ENCODE results near the gene FAM171A1.

Gene FAM171A1

GRCh38 chr10:15163253-15163828, 207.7 kb downstream of the FAM171A1 start:
- TF ChIP-seq, protein P1, sequence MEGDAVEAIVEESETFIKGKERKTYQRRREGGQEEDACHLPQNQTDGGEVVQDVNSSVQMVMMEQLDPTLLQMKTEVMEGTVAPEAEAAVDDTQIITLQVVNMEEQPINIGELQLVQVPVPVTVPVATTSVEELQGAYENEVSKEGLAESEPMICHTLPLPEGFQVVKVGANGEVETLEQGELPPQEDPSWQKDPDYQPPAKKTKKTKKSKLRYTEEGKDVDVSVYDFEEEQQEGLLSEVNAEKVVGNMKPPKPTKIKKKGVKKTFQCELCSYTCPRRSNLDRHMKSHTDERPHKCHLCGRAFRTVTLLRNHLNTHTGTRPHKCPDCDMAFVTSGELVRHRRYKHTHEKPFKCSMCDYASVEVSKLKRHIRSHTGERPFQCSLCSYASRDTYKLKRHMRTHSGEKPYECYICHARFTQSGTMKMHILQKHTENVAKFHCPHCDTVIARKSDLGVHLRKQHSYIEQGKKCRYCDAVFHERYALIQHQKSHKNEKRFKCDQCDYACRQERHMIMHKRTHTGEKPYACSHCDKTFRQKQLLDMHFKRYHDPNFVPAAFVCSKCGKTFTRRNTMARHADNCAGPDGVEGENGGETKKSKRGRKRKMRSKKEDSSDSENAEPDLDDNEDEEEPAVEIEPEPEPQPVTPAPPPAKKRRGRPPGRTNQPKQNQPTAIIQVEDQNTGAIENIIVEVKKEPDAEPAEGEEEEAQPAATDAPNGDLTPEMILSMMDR (IDR thresholded peaks at IDR 0.05; ENCODE audit: low read depth, low read length, missing control alignments): no peak
- no peak overlapping the region for H3K4me3 ChIP-seq (ENCODE audit: low read depth, low read length)
- no peak for DNase-seq (ENCODE audit: low read depth)
